KMS-11 (cell line): Measurements from ENCODE around the gene CDH5.

ENCODE experiments used
- H2AFZ ChIP-seq: fragments of 200-600 bp; sonication (generic); 2 replicates; pipeline ENCODE4 v1.6.1; 2016; ENCODE audit warnings: antibody characterized with exemption, mixed run types, low read depth
- H3K27ac ChIP-seq: fragments of 200-600 bp; sonication (generic); 2 replicates; pipeline ENCODE4 v1.6.1; 2016; ENCODE audit warnings: mild to moderate bottlenecking, mixed run types
- H3K27me3 ChIP-seq: fragments of 200-600 bp; sonication (generic); 2 replicates; pipeline ENCODE4 v1.6.1; 2017; ENCODE audit warnings: mild to moderate bottlenecking, low read depth, mixed run types, moderate library complexity; ENCODE audit not compliant: insufficient read depth
- H3K36me3 ChIP-seq: fragments of 200-600 bp; sonication (generic); 2 replicates; pipeline ENCODE4 v1.6.1; 2017; ENCODE audit warnings: mild to moderate bottlenecking, mixed run types; ENCODE audit not compliant: insufficient read depth
- H3K4me1 ChIP-seq: fragments of 200-600 bp; sonication (generic); 2 replicates; pipeline ENCODE4 v1.6.1; 2016; ENCODE audit warnings: mild to moderate bottlenecking, low read depth, mixed run types; ENCODE audit not compliant: poor library complexity, severe bottlenecking
- H3K4me2 ChIP-seq: fragments of 200-600 bp; sonication (generic); 2 replicates; pipeline ENCODE4 v1.7.0; 2016; ENCODE audit warnings: mild to moderate bottlenecking, mixed run types
- H3K4me3 ChIP-seq: fragments of 200-600 bp; sonication (generic); IDR thresholded peaks from 2 replicates; pipeline ENCODE4 v1.6.1; 2017; ENCODE audit warnings: low read depth, low read length, mixed read lengths; ENCODE audit not compliant: insufficient read depth
- H3K79me2 ChIP-seq: fragments of 200-600 bp; sonication (generic); 2 replicates; pipeline ENCODE4 v1.6.1; 2016; ENCODE audit warnings: low read depth, mixed run types; ENCODE audit not compliant: insufficient read depth
- H3K9ac ChIP-seq: fragments of 200-600 bp; sonication (generic); 2 replicates; pipeline ENCODE4 v1.6.1; 2016; ENCODE audit warnings: mild to moderate bottlenecking, mixed run types
- H4K20me1 ChIP-seq: fragments of 200-600 bp; sonication (generic); 2 replicates; pipeline ENCODE4 v1.6.1; 2016; ENCODE audit warnings: mild to moderate bottlenecking, mixed run types; ENCODE audit not compliant: insufficient read depth
- TF ChIP-seq, protein P1 (sequence below): fragments of 200-600 bp; sonication (generic); conservative IDR thresholded peaks from 2 replicates; pipeline ENCODE4 v1.6.1; 2017; ENCODE audit warnings: low read depth, mild to moderate bottlenecking, antibody characterized with exemption, low read length, moderate library complexity, mixed read lengths

CDH5 gene

DNA sequence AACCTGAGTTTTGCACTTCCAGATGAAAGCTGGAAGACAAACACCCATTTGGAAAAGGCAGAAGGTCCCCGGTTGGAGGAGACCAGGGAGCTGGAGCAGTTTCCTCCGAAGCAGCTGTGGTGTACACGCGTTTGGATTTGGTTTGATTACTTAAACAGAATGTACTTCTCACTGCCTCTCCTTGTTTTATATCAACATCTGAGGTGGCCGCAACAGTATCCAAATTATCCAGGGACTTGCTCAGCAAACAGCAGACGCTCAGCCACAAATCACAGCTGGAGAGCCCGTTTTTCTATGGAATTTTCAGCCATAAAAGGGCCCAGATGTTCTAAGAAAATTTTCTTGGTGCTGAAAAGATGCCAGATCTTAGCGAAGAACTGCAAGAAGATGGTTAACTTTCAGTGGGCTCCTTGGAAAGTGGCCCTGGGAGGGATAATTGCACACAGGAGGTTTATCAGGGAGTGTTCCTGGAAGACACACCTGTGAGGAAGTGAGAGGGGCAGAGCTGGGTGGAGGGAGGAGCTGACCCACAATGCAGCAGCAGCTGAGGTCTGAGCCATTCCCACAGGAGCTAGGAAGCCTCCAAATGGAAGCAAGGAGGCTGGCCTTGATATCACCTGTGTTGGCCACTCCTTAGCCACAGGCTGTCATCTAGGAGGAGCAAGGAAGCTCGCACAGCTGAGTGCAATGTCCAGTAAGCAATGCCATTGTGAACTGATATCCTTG lies 28.9 kb upstream of the CDH5 start:
- no peak overlapping the region for H3K27ac ChIP-seq
- no peak overlapping the region for H2AFZ ChIP-seq
- H3K4me2 ChIP-seq = no peak overlapping the region
- H4K20me1 ChIP-seq = no peaks in the 10 kb centered on the region
- no peaks in the 10 kb centered on the region for H3K27me3 ChIP-seq
- H3K9ac ChIP-seq = no peak overlapping the region
- no peak overlapping the region for H3K4me3 ChIP-seq
- H3K36me3 ChIP-seq = no peaks in the 10 kb centered on the region
- H3K4me1 ChIP-seq = no peaks in the 10 kb centered on the region
- TF ChIP-seq, protein P1, sequence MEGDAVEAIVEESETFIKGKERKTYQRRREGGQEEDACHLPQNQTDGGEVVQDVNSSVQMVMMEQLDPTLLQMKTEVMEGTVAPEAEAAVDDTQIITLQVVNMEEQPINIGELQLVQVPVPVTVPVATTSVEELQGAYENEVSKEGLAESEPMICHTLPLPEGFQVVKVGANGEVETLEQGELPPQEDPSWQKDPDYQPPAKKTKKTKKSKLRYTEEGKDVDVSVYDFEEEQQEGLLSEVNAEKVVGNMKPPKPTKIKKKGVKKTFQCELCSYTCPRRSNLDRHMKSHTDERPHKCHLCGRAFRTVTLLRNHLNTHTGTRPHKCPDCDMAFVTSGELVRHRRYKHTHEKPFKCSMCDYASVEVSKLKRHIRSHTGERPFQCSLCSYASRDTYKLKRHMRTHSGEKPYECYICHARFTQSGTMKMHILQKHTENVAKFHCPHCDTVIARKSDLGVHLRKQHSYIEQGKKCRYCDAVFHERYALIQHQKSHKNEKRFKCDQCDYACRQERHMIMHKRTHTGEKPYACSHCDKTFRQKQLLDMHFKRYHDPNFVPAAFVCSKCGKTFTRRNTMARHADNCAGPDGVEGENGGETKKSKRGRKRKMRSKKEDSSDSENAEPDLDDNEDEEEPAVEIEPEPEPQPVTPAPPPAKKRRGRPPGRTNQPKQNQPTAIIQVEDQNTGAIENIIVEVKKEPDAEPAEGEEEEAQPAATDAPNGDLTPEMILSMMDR = no peak
- H3K79me2 ChIP-seq = no peaks in the 10 kb centered on the region

DNA sequence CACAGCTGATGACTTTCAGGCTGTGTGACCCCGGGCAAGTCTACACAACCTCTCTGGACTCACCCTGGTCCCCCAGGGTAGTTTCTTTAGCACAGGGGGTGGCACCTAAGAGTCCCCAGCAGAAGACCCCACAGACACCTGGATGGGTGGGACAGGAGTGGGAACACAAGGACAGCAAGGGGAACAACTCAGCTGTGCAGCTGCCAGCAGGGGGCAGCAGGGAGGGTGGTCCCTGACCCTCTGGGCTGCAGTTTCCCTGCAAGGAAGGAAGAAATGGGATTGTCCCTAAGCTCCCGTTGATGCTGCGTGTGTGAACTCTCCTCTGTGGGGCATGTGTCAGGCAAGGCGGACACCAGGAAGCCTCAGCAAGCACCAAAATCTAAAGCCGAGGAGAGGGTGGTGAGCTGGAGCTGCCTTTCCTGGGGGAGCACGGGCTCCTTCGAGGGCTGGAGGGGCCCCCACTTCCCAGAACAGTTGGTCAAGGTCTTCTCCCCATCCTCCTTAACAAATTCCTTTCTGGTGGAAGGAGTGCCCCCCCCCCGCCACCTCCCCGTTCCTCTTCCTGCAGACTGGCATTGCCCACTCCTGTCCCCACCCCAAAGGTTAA lies 24.1 kb upstream of the CDH5 start:
- Histone ChIP-seq H4K20me1 (no peaks in the 10 kb centered on the region), H3K4me2 (no peak overlapping the region), H2AFZ (no peak overlapping the region), H3K36me3 (no peaks in the 10 kb centered on the region), H3K27me3 (no peaks in the 10 kb centered on the region), H3K4me1 (no peaks in the 10 kb centered on the region), H3K79me2 (no peaks in the 10 kb centered on the region), H3K4me3 (no peak overlapping the region), H3K9ac (no peak overlapping the region), H3K27ac (no peak overlapping the region)
- TF ChIP-seq, protein P1 = peak; percentile 69

DNA sequence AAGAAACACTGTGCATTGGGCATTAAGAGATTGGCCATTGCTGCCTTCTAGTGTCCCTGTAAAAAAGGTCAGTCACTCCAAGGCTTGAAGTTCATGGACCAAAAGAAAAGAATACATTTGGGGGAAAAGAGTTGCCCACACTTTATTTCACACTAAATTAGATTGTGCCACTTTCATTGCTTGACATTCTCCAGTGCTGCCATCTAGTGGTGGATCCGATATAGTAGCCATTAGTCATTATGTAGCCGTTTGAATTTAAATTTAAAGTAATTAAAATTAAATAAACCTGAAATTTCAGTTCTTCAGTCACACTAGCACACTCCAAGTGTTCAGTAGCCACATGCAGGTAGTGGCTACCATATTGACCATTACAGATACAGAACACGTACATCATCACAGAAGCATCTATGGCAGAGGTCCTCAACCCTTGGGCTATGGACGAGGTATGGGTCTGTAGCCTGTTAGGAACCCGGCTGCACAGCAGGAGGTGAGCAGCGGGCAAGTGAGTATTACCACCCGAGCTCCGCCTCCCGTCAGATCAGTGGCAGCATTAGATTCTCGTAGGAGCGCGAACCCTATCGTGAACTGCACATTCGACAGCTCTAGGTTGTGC lies 21.9 kb upstream of the CDH5 start:
- no peak overlapping the region for H3K27ac ChIP-seq
- H3K36me3 ChIP-seq = no peaks in the 10 kb centered on the region
- no peak overlapping the region for H3K4me2 ChIP-seq

DNA sequence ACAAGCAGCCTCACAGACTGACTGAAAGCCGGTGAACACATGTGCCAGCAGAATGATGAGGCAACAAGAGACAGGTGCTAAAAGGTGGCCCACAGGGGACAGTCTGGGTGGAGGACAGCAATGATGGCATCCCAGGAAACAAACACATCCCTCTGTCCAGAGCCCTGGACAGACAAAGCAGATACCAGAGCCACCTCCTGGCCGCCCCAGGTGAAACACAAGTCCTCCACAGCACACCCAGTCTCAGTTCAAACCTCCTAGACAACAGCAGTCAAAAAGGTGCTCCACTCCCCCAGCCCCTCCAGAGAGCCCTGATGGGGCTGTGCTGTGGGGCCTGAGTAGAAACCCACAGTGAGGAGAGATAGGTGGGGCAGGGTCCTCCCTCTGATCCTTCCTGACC lies 20.3 kb upstream of the CDH5 start:
- Histone ChIP-seq H2AFZ (no peak overlapping the region), H3K27ac (no peak overlapping the region), H3K4me1 (no peaks in the 10 kb centered on the region), H3K79me2 (no peaks in the 10 kb centered on the region), H3K4me2 (no peak overlapping the region), H3K9ac (no peak overlapping the region), H3K36me3 (no peaks in the 10 kb centered on the region), H4K20me1 (no peaks in the 10 kb centered on the region), H3K4me3 (no peak overlapping the region), H3K27me3 (no peaks in the 10 kb centered on the region)
- TF ChIP-seq, protein P1 = no peak

More for the DNA sequence above, 21.9 kb upstream of the CDH5 start:
- Histone ChIP-seq H3K27me3 (no peaks in the 10 kb centered on the region), H3K9ac (no peak overlapping the region), H3K4me1 (no peaks in the 10 kb centered on the region), H3K79me2 (no peaks in the 10 kb centered on the region), H4K20me1 (no peaks in the 10 kb centered on the region), H2AFZ (no peak overlapping the region), H3K4me3 (no peak overlapping the region)
- TF ChIP-seq, protein P1 = peak; percentile 84
